ENCODE data around the gene MT1F. TPM values are rescaled to one million over a fixed set of nuclear protein-coding genes. Genes with fewer than 3 reads are reported as not detected.
A peak's percentile ranks its signal among the peaks of the same experiment; 100 is the strongest.

MT1F gene
- total RNA-seq, 1 experiment from 2014 or later = 27.3 TPM

GRCh38 chr16:56610017-56610608, 47.6 kb upstream of the MT1F start:
- ChIA-PET CTCF (interaction anchor here (0.6 kb wide), 1 partner anchor 47 kb away, joined by 5 read pairs; no protein-coding TSS in a partner anchor), POLR2A (ENCODE audit: unreplicated experiment) (interaction anchor here (0.6 kb wide), 2 partner anchors 72 to 92 kb away, joined by 3 to 4 read pairs; partner anchors contain the start of gene MT1X)
- no peak for TF ChIP-seq CTCF (conservative IDR thresholded peaks at IDR 0.05; ENCODE audit: low read depth, low read length)
- no peak for TF ChIP-seq EZH2phosphoT487 (IDR thresholded peaks at IDR 0.05; ENCODE audit: borderline replicate concordance, low read length)
- TF ChIP-seq EZH2 (IDR thresholded peaks at IDR 0.05; ENCODE audit: low read length, unreplicated experiment) = no peak
- ATAC-seq = no peak; the same call in 1 of the 2 replicates
- peaks cover 84% of the 10 kb centered on the region for H3K4me1 ChIP-seq (ENCODE audit: insufficient read depth, low read length)
- peak overlapping the region; percentile 90 for H3K4me3 ChIP-seq (ENCODE audit: low read length)
- no TSS peak for BruUV-seq (replicated peaks)
- H4K20me1 ChIP-seq (ENCODE audit: low read length) = no peaks in the 10 kb centered on the region
- no peaks in the 10 kb centered on the region for H3K9me3 ChIP-seq (ENCODE audit: low read length)
- H2AFZ ChIP-seq (ENCODE audit: low read length) = no peak overlapping the region
- peak overlapping the region; percentile 93 for H3K4me2 ChIP-seq (ENCODE audit: low read length)
- peaks cover 16% of the 10 kb centered on the region for H3K79me2 ChIP-seq (ENCODE audit: low read length)
- DNase-seq = peak; percentile 47
- peaks cover 13% of the 10 kb centered on the region for H3F3A ChIP-seq (ENCODE audit: low read length, unreplicated experiment)
- no peaks in the 10 kb centered on the region for H3K36me3 ChIP-seq (ENCODE audit: low read depth, low read length)
- H3K9ac ChIP-seq (ENCODE audit: low read length) = peak overlapping the region; percentile 76; the same call in 1 of the 2 replicates
- intact Hi-C loops (cut with micrococcal nuclease) = no loop called here
- H3K27me3 ChIP-seq (ENCODE audit: low read length) = no peaks in the 10 kb centered on the region
- no peaks in the 10 kb centered on the region for H3K9me2 ChIP-seq (replicated peaks; ENCODE audit: low read length)
- peak overlapping the region; percentile 78 for H3K27ac ChIP-seq (ENCODE audit: low read length)

GRCh38 chr16:56610609-56611111, 47.1 kb upstream of the MT1F start:
- TF ChIP-seq EZH2phosphoT487 (IDR thresholded peaks at IDR 0.05; ENCODE audit: borderline replicate concordance, low read length) (no peak), CTCF (conservative IDR thresholded peaks at IDR 0.05; ENCODE audit: low read depth, low read length) (no peak), EZH2 (IDR thresholded peaks at IDR 0.05; ENCODE audit: low read length, unreplicated experiment) (no peak)
- Histone ChIP-seq H3K9ac (ENCODE audit: low read length) (no peak overlapping the region), H3K4me1 (ENCODE audit: insufficient read depth, low read length) (peaks cover 84% of the 10 kb centered on the region), H2AFZ (ENCODE audit: low read length) (no peak overlapping the region), H3K27me3 (ENCODE audit: low read length) (no peaks in the 10 kb centered on the region), H3K79me2 (ENCODE audit: low read length) (peaks cover 16% of the 10 kb centered on the region), H3K9me3 (ENCODE audit: low read length) (no peaks in the 10 kb centered on the region), H3K9me2 (replicated peaks; ENCODE audit: low read length) (no peaks in the 10 kb centered on the region), H3K4me3 (ENCODE audit: low read length) (peak overlapping the region; percentile 90; the same call in 1 of the 2 replicates), H3F3A (ENCODE audit: low read length, unreplicated experiment) (peaks cover 8% of the 10 kb centered on the region), H3K4me2 (ENCODE audit: low read length) (peak overlapping the region; percentile 93), H3K27ac (ENCODE audit: low read length) (peak overlapping the region; percentile 78), H3K36me3 (ENCODE audit: low read depth, low read length) (no peaks in the 10 kb centered on the region), H4K20me1 (ENCODE audit: low read length) (no peaks in the 10 kb centered on the region)
- DNase-seq = no peak
- CTCF ChIA-PET = no interaction called here
- BruUV-seq (replicated peaks) = no TSS peak
- POLR2A ChIA-PET (ENCODE audit: unreplicated experiment) = no interaction called here
- intact Hi-C loops (cut with micrococcal nuclease) = no loop called here
- no peak for ATAC-seq

GRCh38 chr16:56611281-56611833, 46.4 kb upstream of the MT1F start:
- Histone ChIP-seq H4K20me1 (ENCODE audit: low read length) (no peaks in the 10 kb centered on the region), H3K4me2 (ENCODE audit: low read length) (peak overlapping the region; percentile 93; the same call in 1 of the 2 replicates), H3K4me3 (ENCODE audit: low read length) (no peak overlapping the region), H3K9me3 (ENCODE audit: low read length) (no peaks in the 10 kb centered on the region), H3K36me3 (ENCODE audit: low read depth, low read length) (no peaks in the 10 kb centered on the region), H2AFZ (ENCODE audit: low read length) (no peak overlapping the region), H3K9me2 (replicated peaks; ENCODE audit: low read length) (no peaks in the 10 kb centered on the region), H3K27ac (ENCODE audit: low read length) (no peak overlapping the region), H3K4me1 (ENCODE audit: insufficient read depth, low read length) (peaks cover 77% of the 10 kb centered on the region), H3K79me2 (ENCODE audit: low read length) (peaks cover 16% of the 10 kb centered on the region), H3K27me3 (ENCODE audit: low read length) (no peaks in the 10 kb centered on the region), H3F3A (ENCODE audit: low read length, unreplicated experiment) (peaks cover under 1% of the 10 kb centered on the region), H3K9ac (ENCODE audit: low read length) (no peak overlapping the region)
- POLR2A ChIA-PET (ENCODE audit: unreplicated experiment) = no interaction called here
- intact Hi-C loops (cut with micrococcal nuclease) = no loop called here
- no peak for DNase-seq
- CTCF ChIA-PET = no interaction called here
- BruUV-seq (replicated peaks) = no TSS peak
- ATAC-seq = no peak
- TF ChIP-seq EZH2 (IDR thresholded peaks at IDR 0.05; ENCODE audit: low read length, unreplicated experiment) (no peak), CTCF (conservative IDR thresholded peaks at IDR 0.05; ENCODE audit: low read depth, low read length) (no peak), EZH2phosphoT487 (IDR thresholded peaks at IDR 0.05; ENCODE audit: borderline replicate concordance, low read length) (no peak)
